Smooth muscle cell (in vitro differentiated cells): Measurements from ENCODE around the gene STK24. TPM values are rescaled to one million over a fixed set of nuclear protein-coding genes. Genes with fewer than 3 reads are reported as not detected.
A peak's percentile ranks its signal among the peaks of the same experiment; 100 is the strongest.

ENCODE experiments used
- DNase-seq: peaks from one replicate; lab custom pipeline; 2025; ENCODE audit not compliant: unreplicated experiment; lab: John Stamatoyannopoulos, UW
- H2AFZ ChIP-seq: fragments of 200-600 bp; sonication (generic); 2 replicates; pipeline ENCODE4 v1.6.0; 2016; ENCODE audit warnings: antibody characterized with exemption, low read depth, mild to moderate bottlenecking
- H3F3A ChIP-seq: fragments of 200-600 bp; sonication (generic); 2 replicates; pipeline ENCODE4 v1.6.0; 2017; ENCODE audit warnings: antibody characterized with exemption, low read depth
- H3K27ac ChIP-seq: fragments of 200-600 bp; sonication (generic); 2 replicates; pipeline ENCODE4 v1.5.1; 2016; ENCODE audit warnings: low read depth, mild to moderate bottlenecking
- H3K27me3 ChIP-seq: fragments of 200-600 bp; sonication (generic); 2 replicates; pipeline ENCODE4 v1.6.1; 2016; ENCODE audit warnings: low read depth, mild to moderate bottlenecking
- H3K36me3 ChIP-seq: fragments of 200-600 bp; sonication (generic); 2 replicates; pipeline ENCODE4 v1.5.1; 2016; ENCODE audit warnings: low read depth
- H3K4me1 ChIP-seq: fragments of 200-600 bp; sonication (generic); 2 replicates; pipeline ENCODE4 v1.5.1; 2016; ENCODE audit warnings: low read depth
- H3K4me2 ChIP-seq: fragments of 200-600 bp; sonication (generic); 2 replicates; pipeline ENCODE4 v1.6.0; 2016; ENCODE audit warnings: mild to moderate bottlenecking
- H3K4me3 ChIP-seq: fragments of 200-600 bp; sonication (generic); 2 replicates; pipeline ENCODE4 v1.5.1; 2016; ENCODE audit warnings: mild to moderate bottlenecking
- H3K79me2 ChIP-seq: fragments of 200-600 bp; sonication (generic); 2 replicates; pipeline ENCODE4 v1.6.0; 2016; ENCODE audit warnings: low read depth, mild to moderate bottlenecking
- H3K9ac ChIP-seq: fragments of 200-600 bp; sonication (generic); 2 replicates; pipeline ENCODE4 v1.6.0; 2016; ENCODE audit warnings: low read depth
- H3K9me3 ChIP-seq: fragments of 200-600 bp; sonication (generic); replicated peaks from 2 replicates; pipeline ENCODE4 v1.5.1; 2016; ENCODE audit warnings: low read depth
- H4K20me1 ChIP-seq: fragments of 200-600 bp; sonication (generic); 2 replicates; pipeline ENCODE4 v1.6.0; 2016; ENCODE audit warnings: low read depth
- CTCF ChIP-seq: fragments of 200-600 bp; sonication (generic); IDR thresholded peaks from 2 replicates; pipeline ENCODE4 v1.5.1; 2017; ENCODE audit warnings: borderline replicate concordance, mild to moderate bottlenecking, antibody characterized with exemption; ENCODE audit not compliant: insufficient read depth, poor library complexity, severe bottlenecking
- WGBS: methylation state at CpG from one replicate; pipeline ENCODE4 v1.1.7; 2016; ENCODE audit warnings: low lambda C conversion rate; 5-methylcytosine and 5-hydroxymethylcytosine counted together
- polyA plus RNA-seq: library from polyadenylated mRNA; unstranded; fragments of >200 nt; fragmentation: Nextera tagmentation; extraction: Ambion mirVana; gene quantifications from 2 replicates; pipeline ENCODE4 v1.2.1, GENCODE V29; 2016
- total RNA-seq: library from RNA; depleted of rRNA; stranded (reverse); fragments of >200 nt; gene quantifications from 2 replicates; pipeline ENCODE4 v1.2.3, GENCODE V29; 2014

Gene STK24
- total and polyA plus RNA-seq, 2 experiments from 2014 or later: 80.2 to 89.1 TPM

- H4K20me1 ChIP-seq: peaks cover 59% of the 10 kb centered on the region
Measured at GRCh38 chr13:98466634-98467236, 110.2 kb downstream of the STK24 start.

GRCh38 chr13:98462946-98463345 is 114.0 kb downstream of the STK24 start:
- no peak for DNase-seq
- Histone ChIP-seq H3F3A (no peaks in the 10 kb centered on the region), H3K27ac (no peak overlapping the region), H4K20me1 (peaks cover 44% of the 10 kb centered on the region), H3K79me2 (peaks cover 28% of the 10 kb centered on the region), H3K27me3 (no peaks in the 10 kb centered on the region), H3K9ac (no peak overlapping the region), H3K36me3 (no peaks in the 10 kb centered on the region), H3K9me3 (no peaks in the 10 kb centered on the region), H2AFZ (no peak overlapping the region), H3K4me2 (no peak overlapping the region), H3K4me1 (no peaks in the 10 kb centered on the region), H3K4me3 (no peak overlapping the region)
- no peak for TF ChIP-seq CTCF
- WGBS: 98% methylated on average over 8 of the region's 8 CpGs

More at GRCh38 chr13:98466634-98467236, 110.2 kb downstream of the STK24 start:
- H3K4me1 ChIP-seq: no peaks in the 10 kb centered on the region
- no peaks in the 10 kb centered on the region for H3K27me3 ChIP-seq
- H3K27ac ChIP-seq: no peak overlapping the region
- DNase-seq: no peak
- H3F3A ChIP-seq: no peaks in the 10 kb centered on the region
- H3K36me3 ChIP-seq: no peaks in the 10 kb centered on the region
- peak; percentile 69 for TF ChIP-seq CTCF
- H3K9ac ChIP-seq: no peak overlapping the region
- H2AFZ ChIP-seq: no peak overlapping the region
- H3K4me3 ChIP-seq: no peak overlapping the region
- WGBS: 68% methylated on average over 11 of the region's 11 CpGs
- H3K79me2 ChIP-seq: peaks cover 53% of the 10 kb centered on the region
- no peaks in the 10 kb centered on the region for H3K9me3 ChIP-seq
- no peak overlapping the region for H3K4me2 ChIP-seq

GRCh38 chr13:98462241-98462882 is 114.5 kb downstream of the STK24 start:
- Histone ChIP-seq H3K4me1 (no peaks in the 10 kb centered on the region), H3K27ac (no peak overlapping the region), H3K4me3 (no peak overlapping the region), H4K20me1 (peaks cover 44% of the 10 kb centered on the region), H3K9me3 (no peaks in the 10 kb centered on the region), H3K9ac (no peak overlapping the region), H3K36me3 (no peaks in the 10 kb centered on the region), H2AFZ (no peak overlapping the region), H3K4me2 (no peak overlapping the region), H3K27me3 (no peaks in the 10 kb centered on the region), H3K79me2 (peaks cover 28% of the 10 kb centered on the region), H3F3A (no peaks in the 10 kb centered on the region)
- WGBS: 93% methylated on average over 17 of the region's 18 CpGs
- DNase-seq: no peak
- no peak for TF ChIP-seq CTCF
